HTR-8/SVneo (cell line): ENCODE results near the gene CFDP1.
A peak's percentile ranks its signal among the peaks of the same experiment; 100 is the strongest.

ENCODE experiments used
- DNase-seq: peaks from one replicate; pipeline ENCODE4 v3.0.0; 2011; ENCODE audit warnings: low spot score, mixed read lengths; ENCODE audit not compliant: insufficient read length
- FAIRE-seq: peaks from 2 replicates; lab custom pipeline; 2011; peaks lifted over from hg19 to GRCh38; lab: Jason Lieb, UNC

CFDP1 gene

GRCh38 chr16:75432828-75433731 is at the start of gene CFDP1:
Gene CFDP1, minus strand, starts transcription at chr16:75433503. Its CDS starts 151 bp downstream, at chr16:75433352.
- DNase-seq (peak; percentile 99), FAIRE-seq (peak; percentile 87)

GRCh38 chr16:75482434-75483205 is 49.3 kb upstream of the CFDP1 start:
- DNase-seq (no peak), FAIRE-seq (no peak)

GRCh38 chr16:75481475-75481874 is 48.2 kb upstream of the CFDP1 start:
- no peak for FAIRE-seq
- DNase-seq, result no peak

GRCh38 chr16:75479421-75479990 is 46.2 kb upstream of the CFDP1 start:
- FAIRE-seq, result no peak

GRCh38 chr16:75478480-75479345 is 45.4 kb upstream of the CFDP1 start:
- FAIRE-seq (peak; percentile 69), DNase-seq (no peak)

More at GRCh38 chr16:75479421-75479990, 46.2 kb upstream of the CFDP1 start:
- DNase-seq, result no peak

GRCh38 chr16:75477680-75478473 is 44.6 kb upstream of the CFDP1 start:
- no peak for DNase-seq
- FAIRE-seq, result no peak

- FAIRE-seq (no peak), DNase-seq (no peak)
These were observed 43.5 kb upstream of the CFDP1 start for GRCh38 chr16:75476817-75477216.

- DNase-seq, result no peak
- peak; percentile 68 for FAIRE-seq
These were observed 42.1 kb upstream of the CFDP1 start for GRCh38 chr16:75475420-75475847.

- DNase-seq (no peak), FAIRE-seq (no peak)
These were observed 39.9 kb upstream of the CFDP1 start for GRCh38 chr16:75472908-75473877.

GRCh38 chr16:75471723-75472633 is 38.7 kb upstream of the CFDP1 start:
- DNase-seq (peak; percentile 89), FAIRE-seq (peak; percentile 93)

GRCh38 chr16:75466760-75467159 is 33.5 kb upstream of the CFDP1 start:
- FAIRE-seq (no peak), DNase-seq (no peak)

- peak; percentile 99 for DNase-seq
- FAIRE-seq, result peak; percentile 97
These were observed 31.0 kb upstream of the CFDP1 start, which contains the start of gene TMEM170A for GRCh38 chr16:75464122-75464918. Gene TMEM170A, minus strand, starts transcription at chr16:75464689. Its CDS starts 89 bp downstream, at chr16:75464600.

GRCh38 chr16:75463389-75464121 is 30.3 kb upstream of the CFDP1 start:
- DNase-seq, result peak; percentile 31
- FAIRE-seq, result peak; percentile 67

- FAIRE-seq (no peak), DNase-seq (no peak)
These were observed 29.5 kb upstream of the CFDP1 start for GRCh38 chr16:75462806-75463205.

GRCh38 chr16:75461575-75461974 is 28.3 kb upstream of the CFDP1 start:
- no peak for DNase-seq
- FAIRE-seq, result no peak
